HG03457 (cell line): Measurements from ENCODE around the gene FAM170B.

ENCODE experiments used
- ATAC-seq: cut with Tn5 transposase; IDR thresholded peaks from one replicate; pipeline ENCODE4 v1.9.1; 2021; ENCODE audit warnings: moderate number of reproducible peaks; ENCODE audit not compliant: unreplicated experiment

FAM170B gene

GRCh38 chr10:49152663-49153062 is 18.8 kb upstream of the FAM170B start:
- ATAC-seq = no peak

GRCh38 chr10:49152037-49152436 is 18.2 kb upstream of the FAM170B start:
- ATAC-seq = no peak

GRCh38 chr10:49151481-49151880 is 17.7 kb upstream of the FAM170B start:
- ATAC-seq = no peak

GRCh38 chr10:49151025-49151445 is 17.2 kb upstream of the FAM170B start:
- ATAC-seq = no peak

GRCh38 chr10:49150426-49150825 is 16.6 kb upstream of the FAM170B start:
- ATAC-seq = no peak

GRCh38 chr10:49149881-49150280 is 16.1 kb upstream of the FAM170B start:
- ATAC-seq = no peak

- ATAC-seq = no peak
Observed at GRCh38 chr10:49144058-49144720, 10.4 kb upstream of the FAM170B start.

GRCh38 chr10:49143249-49143648 is 9.4 kb upstream of the FAM170B start:
- ATAC-seq = no peak

GRCh38 chr10:49141541-49142332 is 7.9 kb upstream of the FAM170B start:
- no peak for ATAC-seq

- no peak for ATAC-seq
Observed at GRCh38 chr10:49140304-49141177, 6.7 kb upstream of the FAM170B start.

GRCh38 chr10:49139846-49140195 is 6.0 kb upstream of the FAM170B start:
- ATAC-seq = no peak

- ATAC-seq = no peak
Observed at GRCh38 chr10:49139028-49139845, 5.4 kb upstream of the FAM170B start.

- ATAC-seq = no peak
Observed at GRCh38 chr10:49138361-49138891, 4.6 kb upstream of the FAM170B start.

- no peak for ATAC-seq
Observed at GRCh38 chr10:49136525-49136924, 2.7 kb upstream of the FAM170B start.

GRCh38 chr10:49135575-49136313 is 1.9 kb upstream of the FAM170B start:
- ATAC-seq = no peak

- no peak for ATAC-seq
Observed at GRCh38 chr10:49134327-49134726, 506 bp upstream of the FAM170B start.

- no peak for ATAC-seq
Observed at GRCh38 chr10:49132362-49132737, 1.5 kb downstream of the FAM170B start.

GRCh38 chr10:49131507-49132361 is 2.1 kb downstream of the FAM170B start:
- ATAC-seq = no peak

- no peak for ATAC-seq
Observed at GRCh38 chr10:49129376-49129775, 4.4 kb downstream of the FAM170B start.
